ENCODE data around the gene OR5H2. TPM values are rescaled to one million over a fixed set of nuclear protein-coding genes. Genes with fewer than 3 reads are reported as not detected.

The OR5H2 gene
- total and polyA plus RNA-seq, 2 of the 4 experiments (the other 2 are of a cell fraction): not detected

- BruUV-seq (replicated peaks): no TSS peak
- no peak overlapping the region for H3K4ac ChIP-seq (ENCODE audit: low read depth, low read length)
- no peak overlapping the region for H3K14ac ChIP-seq (replicated peaks; ENCODE audit: low read depth, low read length)
- no peaks in the 10 kb centered on the region for H3K36me3 ChIP-seq (ENCODE audit: control insufficient read depth, insufficient read depth, low read length)
- POLR2A ChIA-PET (ENCODE audit: unreplicated experiment): no interaction called here
- H3K27ac ChIP-seq (ENCODE audit: insufficient read depth, low read length): no peak overlapping the region
- no peak overlapping the region for H3K4me2 ChIP-seq (ENCODE audit: low read depth, low read length)
- ATAC-seq (ENCODE audit: low read depth) (no peak), DNase-seq (no peak)
- no peaks in the 10 kb centered on the region for H3K79me1 ChIP-seq (ENCODE audit: low read depth in 1 of 2, low read length in 2 of 2)
- H3K18ac ChIP-seq (ENCODE audit: low read depth, low read length): no peak overlapping the region
- H3K9ac ChIP-seq (ENCODE audit: low read depth, low read length): no peak overlapping the region
- H3K56ac ChIP-seq (ENCODE audit: extremely low read depth, insufficient read depth, low read length): no peak overlapping the region
- in situ Hi-C loops (cut with MboI; ENCODE audit: low sequenced_read_pairs) (loop anchor here (5.0 to 25.0 kb wide), 3 partner anchors 235 to 540 kb away; no protein-coding TSS in a partner anchor), intact Hi-C loops (cut with micrococcal nuclease) (loop anchor here (10.0 kb wide), 1 partner anchor 532 kb away; no protein-coding TSS in a partner anchor), dilution Hi-C loops (cut with HindIII; ENCODE audit: low sequenced_read_pairs, unreplicated experiment) (loop anchor here (25.0 kb wide), 1 partner anchor 290 kb away; the partner anchor contains the start of gene GABRR3)
- H3K23ac ChIP-seq (ENCODE audit: low read depth, low read length): no peak overlapping the region
- H2BK20ac ChIP-seq (ENCODE audit: low read depth, low read length): no peak overlapping the region
- H4K5ac ChIP-seq (ENCODE audit: low read depth, low read length): no peak overlapping the region
- H2BK15ac ChIP-seq (ENCODE audit: low read depth, low read length): no peak overlapping the region
- H2BK5ac ChIP-seq (ENCODE audit: low read depth, low read length, poor library complexity, severe bottlenecking): no peak overlapping the region
- H4K8ac ChIP-seq (ENCODE audit: low read depth in 2 of 2, low read length in 2 of 2): no peak overlapping the region
- H2AK5ac ChIP-seq (ENCODE audit: low read depth, low read length): no peak overlapping the region
- H2AK9ac ChIP-seq (replicated peaks; ENCODE audit: low read depth, low read length, poor library complexity): no peak overlapping the region
- H4K20me1 ChIP-seq (ENCODE audit: insufficient read depth, low read length): no peaks in the 10 kb centered on the region
- H3K4me3 ChIP-seq (ENCODE audit: insufficient read depth, low read depth, low read length): no peak overlapping the region
- H3K4me1 ChIP-seq (ENCODE audit: control insufficient read depth, insufficient read depth, low read length): no peaks in the 10 kb centered on the region
- TF ChIP-seq USF2 (IDR thresholded peaks at IDR 0.05; ENCODE audit: low read depth, low read length): no peak
- no peak for TF ChIP-seq MAZ (IDR thresholded peaks at IDR 0.05; ENCODE audit: borderline replicate concordance, low read depth, low read length)
- no peak for TF ChIP-seq CTCF (conservative IDR thresholded peaks at IDR 0.05; ENCODE audit: low read depth, low read length)
- TF ChIP-seq NFE2L2 (IDR thresholded peaks at IDR 0.05; ENCODE audit: low read depth, low read length): no peak
- TF ChIP-seq CHD1 (IDR thresholded peaks at IDR 0.05; ENCODE audit: low read depth, low read length): no peak
- TF ChIP-seq ELK1 (IDR thresholded peaks at IDR 0.05; ENCODE audit: borderline replicate concordance, low read depth, low read length): no peak
- TF ChIP-seq SMC3 (IDR thresholded peaks at IDR 0.05; ENCODE audit: low read depth, low read length): no peak
- TF ChIP-seq BHLHE40 (IDR thresholded peaks at IDR 0.05; ENCODE audit: low read depth, low read length): no peak
- TF ChIP-seq FOS (IDR thresholded peaks at IDR 0.05; ENCODE audit: low read depth, low read length): no peak
- TF ChIP-seq MAFK (IDR thresholded peaks at IDR 0.05; ENCODE audit: low read depth, low read length): no peak
- no peak for TF ChIP-seq MXI1 (IDR thresholded peaks at IDR 0.05; ENCODE audit: borderline replicate concordance, low read depth, low read length)
- CTCF ChIA-PET: interaction anchor here (1.5 kb wide), 1 partner anchor 247 kb away, joined by 3 read pairs; no protein-coding TSS in a partner anchor
- H2AFZ ChIP-seq (replicated peaks; ENCODE audit: low read length, poor library complexity): no peak overlapping the region
- no peaks in the 10 kb centered on the region for H3K9me1 ChIP-seq (ENCODE audit: insufficient read depth, low read length)
- H3K27me3 ChIP-seq (ENCODE audit: control insufficient read depth, insufficient read depth, low read length): peaks cover 3% of the 10 kb centered on the region; the same call in 1 of the 2 replicates
- no peak overlapping the region for H4K91ac ChIP-seq (ENCODE audit: insufficient read depth, low read depth, low read length)
- no peak overlapping the region for H2BK120ac ChIP-seq (ENCODE audit: low read depth, low read length)
- H3K9me3 ChIP-seq (ENCODE audit: control insufficient read depth, insufficient read depth, low read length): no peaks in the 10 kb centered on the region
Observed at GRCh38 chr3:98326945-98327344, 44.6 kb downstream of the OR5H2 start.
